GM10248 (cell line): ENCODE data around the gene OR10K1.

ENCODE experiments used
- CTCF ChIA-PET: fragments of 300-600 bp; sonication (Branson Sonifier 250); formaldehyde crosslinking; extraction: SDS; loops from one replicate; lab custom pipeline; 2021; ENCODE audit warnings: antibody characterized with exemption; lab: Yijun Ruan, JAX
- POLR2A ChIA-PET: fragments of 350-650 bp; sonication (Branson Sonifier 250); formaldehyde crosslinking; extraction: SDS; loops from one replicate; lab custom pipeline; 2020; ENCODE audit warnings: antibody characterized with exemption; lab: Yijun Ruan, JAX
- DNase-seq: peaks from one replicate; pipeline ENCODE4 v3.0.0; 2012; ENCODE audit errors: extremely low spot score
- CTCF ChIP-seq: IDR thresholded peaks from 2 replicates; pipeline ENCODE4 v1.5.1; 2012; ENCODE audit warnings: mild to moderate bottlenecking, low read depth; ENCODE audit errors: extremely low read depth, missing control alignments, control extremely low read depth

OR10K1 gene

GRCh38 chr1:158491316-158491715 is 29.7 kb downstream of the OR10K1 start:
- POLR2A ChIA-PET = no interaction called here
- TF ChIP-seq CTCF = no peak
- DNase-seq = no peak
- CTCF ChIA-PET = no interaction called here

GRCh38 chr1:158493054-158493453 is 31.4 kb downstream of the OR10K1 start:
- ChIA-PET POLR2A (no interaction called here), CTCF (interaction anchor here (1.4 kb wide), 1 partner anchor 19 kb away, joined by 3 read pairs; no protein-coding TSS in a partner anchor)
- DNase-seq = no peak
- TF ChIP-seq CTCF = no peak

GRCh38 chr1:158494796-158495195 is 33.2 kb downstream of the OR10K1 start:
- ChIA-PET POLR2A (no interaction called here), CTCF (interaction anchor here (1.3 kb wide), 1 partner anchor 26 kb away, joined by 3 read pairs; no protein-coding TSS in a partner anchor)
- no peak for TF ChIP-seq CTCF
- no peak for DNase-seq

- ChIA-PET CTCF (interaction anchor here (1.0 to 1.4 kb wide), 6 partner anchors 11 to 292 kb away, joined by 3 to 9 read pairs (median 4); no protein-coding TSS in a partner anchor), POLR2A (no interaction called here)
- DNase-seq = no peak
- peak; percentile 12 for TF ChIP-seq CTCF
These were observed 34.7 kb downstream of the OR10K1 start for GRCh38 chr1:158496374-158496773.

GRCh38 chr1:158506369-158506987 is 44.8 kb downstream of the OR10K1 start:
- peak; percentile 19 for DNase-seq
- ChIA-PET CTCF (interaction anchor here (0.7 to 2.8 kb wide), 12 partner anchors 9 to 586 kb away, joined by 3 to 30 read pairs (median 4); partner anchors contain the start of genes AIM2 and CD1C), POLR2A (no interaction called here)
- peak; percentile 60 for TF ChIP-seq CTCF

GRCh38 chr1:158507511-158507910 is 45.9 kb downstream of the OR10K1 start:
- ChIA-PET POLR2A (no interaction called here), CTCF (interaction anchor here (0.7 to 2.0 kb wide), 6 partner anchors 8 to 581 kb away, joined by 3 to 13 read pairs (median 4); partner anchors contain the start of gene CD1C)
- DNase-seq = no peak
- no peak for TF ChIP-seq CTCF
